ENCODE measurements around the gene FMNL2.

The FMNL2 gene

GRCh38 chr2:152444448-152444847 is 109.5 kb downstream of the FMNL2 start:
- in situ Hi-C loops (cut with MboI; ENCODE audit: low sequenced_read_pairs): no loop called here

- in situ Hi-C loops (cut with MboI; ENCODE audit: low sequenced_read_pairs): no loop called here
These were observed 110.4 kb downstream of the FMNL2 start for GRCh38 chr2:152445375-152445774.

GRCh38 chr2:152445791-152446201 is 110.8 kb downstream of the FMNL2 start:
- in situ Hi-C loops (cut with MboI; ENCODE audit: low sequenced_read_pairs): no loop called here

- in situ Hi-C loops (cut with MboI; ENCODE audit: low sequenced_read_pairs): no loop called here
These were observed 111.2 kb downstream of the FMNL2 start for GRCh38 chr2:152446213-152446612.

GRCh38 chr2:152447897-152448296 is 112.9 kb downstream of the FMNL2 start:
- in situ Hi-C loops (cut with MboI; ENCODE audit: low sequenced_read_pairs): no loop called here

GRCh38 chr2:152448606-152449005 is 113.6 kb downstream of the FMNL2 start:
- in situ Hi-C loops (cut with MboI; ENCODE audit: low sequenced_read_pairs): no loop called here

GRCh38 chr2:152449578-152449977 is 114.6 kb downstream of the FMNL2 start:
- in situ Hi-C loops (cut with MboI; ENCODE audit: low sequenced_read_pairs): no loop called here

GRCh38 chr2:152450176-152450575 is 115.2 kb downstream of the FMNL2 start:
- in situ Hi-C loops (cut with MboI; ENCODE audit: low sequenced_read_pairs): no loop called here

- in situ Hi-C loops (cut with MboI; ENCODE audit: low sequenced_read_pairs): no loop called here
These were observed 117.4 kb downstream of the FMNL2 start for GRCh38 chr2:152452256-152452973.

- in situ Hi-C loops (cut with MboI; ENCODE audit: low sequenced_read_pairs): no loop called here
These were observed 118.3 kb downstream of the FMNL2 start for GRCh38 chr2:152453129-152453911.

- in situ Hi-C loops (cut with MboI; ENCODE audit: low sequenced_read_pairs): no loop called here
These were observed 119.4 kb downstream of the FMNL2 start for GRCh38 chr2:152454371-152454770.

GRCh38 chr2:152454960-152455359 is 120.0 kb downstream of the FMNL2 start:
- in situ Hi-C loops (cut with MboI; ENCODE audit: low sequenced_read_pairs): no loop called here

GRCh38 chr2:152455738-152456137 is 120.8 kb downstream of the FMNL2 start:
- in situ Hi-C loops (cut with MboI; ENCODE audit: low sequenced_read_pairs): no loop called here

GRCh38 chr2:152456262-152456661 is 121.3 kb downstream of the FMNL2 start:
- in situ Hi-C loops (cut with MboI; ENCODE audit: low sequenced_read_pairs): no loop called here

GRCh38 chr2:152458441-152458940 is 123.5 kb downstream of the FMNL2 start:
- in situ Hi-C loops (cut with MboI; ENCODE audit: low sequenced_read_pairs): no loop called here

GRCh38 chr2:152459091-152459490 is 124.1 kb downstream of the FMNL2 start:
- in situ Hi-C loops (cut with MboI; ENCODE audit: low sequenced_read_pairs): no loop called here

- in situ Hi-C loops (cut with MboI; ENCODE audit: low sequenced_read_pairs): no loop called here
These were observed 125.6 kb downstream of the FMNL2 start for GRCh38 chr2:152460567-152460966.

- in situ Hi-C loops (cut with MboI; ENCODE audit: low sequenced_read_pairs): no loop called here
These were observed 127.1 kb downstream of the FMNL2 start for GRCh38 chr2:152462120-152462519.

- in situ Hi-C loops (cut with MboI; ENCODE audit: low sequenced_read_pairs): no loop called here
These were observed 127.8 kb downstream of the FMNL2 start for GRCh38 chr2:152462779-152463178.

GRCh38 chr2:152464851-152465470 is 130.0 kb downstream of the FMNL2 start:
- in situ Hi-C loops (cut with MboI; ENCODE audit: low sequenced_read_pairs): no loop called here

GRCh38 chr2:152465541-152465940 is 130.6 kb downstream of the FMNL2 start:
- in situ Hi-C loops (cut with MboI; ENCODE audit: low sequenced_read_pairs): no loop called here

- in situ Hi-C loops (cut with MboI; ENCODE audit: low sequenced_read_pairs): no loop called here
These were observed 131.1 kb downstream of the FMNL2 start for GRCh38 chr2:152466041-152466440.

Data from HL-60/S4 (cell line).